Kidney (tissue), 14 donors: ENCODE data around the gene NFKBIE. TPM values are rescaled to one million over a fixed set of nuclear protein-coding genes. Genes with fewer than 3 reads are reported as not detected.

ENCODE experiments used
- DNase-seq, 5 donors: peaks; one replicate each; pipeline ENCODE4 v3.0.0-alpha.2; 2013 to 2020
- FAIRE-seq: peaks from 2 replicates; lab custom pipeline; 2012; peaks lifted over from hg19 to GRCh38; lab: Jason Lieb, UNC
- H3K27ac ChIP-seq, 2 donors: one replicate each; pipeline ENCODE4 v1.7.0; 2013; ENCODE audit warnings: low read depth in 2 of 2, low read length in 2 of 2, inconsistent platforms in 1 of 2
- H3K27me3 ChIP-seq: one replicate; pipeline ENCODE4 v1.7.1; 2013; ENCODE audit warnings: low read length, inconsistent platforms; ENCODE audit not compliant: control insufficient read depth, insufficient read depth
- H3K36me3 ChIP-seq, 3 donors: one replicate each; pipeline versions ENCODE4 v1.7.0 to v1.7.1; 2013; ENCODE audit warnings: low read length in 3 of 3, control low read depth in 1 of 3, inconsistent platforms in 1 of 3; ENCODE audit not compliant: insufficient read depth in 3 of 3, control insufficient read depth in 2 of 3
- H3K4me1 ChIP-seq, 3 donors: one replicate each; pipeline versions ENCODE4 v1.7.0 to v1.7.1; 2013; ENCODE audit warnings: low read length in 3 of 3, inconsistent platforms in 1 of 3, low read depth in 1 of 3; ENCODE audit not compliant: control insufficient read depth in 2 of 3, insufficient read depth in 2 of 3
- H3K4me3 ChIP-seq, 3 donors: one replicate each; pipeline versions ENCODE4 v1.7.0 to v1.8.1; 2013; ENCODE audit warnings: low read length in 3 of 3, control low read depth in 1 of 3, inconsistent platforms in 1 of 3
- H3K9ac ChIP-seq, 3 donors: one replicate each; pipeline versions ENCODE4 v1.7.0 to v1.7.1; 2013; ENCODE audit warnings: low read length in 3 of 3, control low read depth in 1 of 3, inconsistent platforms in 1 of 3
- H3K9me3 ChIP-seq, 3 donors: one replicate each; pipeline versions ENCODE4 v1.7.0 to v1.7.1; 2013; ENCODE audit warnings: low read length in 3 of 3, control low read depth in 1 of 3, inconsistent platforms in 1 of 3; ENCODE audit not compliant: control insufficient read depth in 2 of 3, insufficient read depth in 1 of 3
- CTCF ChIP-seq: IDR thresholded peaks from 3 replicates; pipeline ENCODE4 v1.5.1; 2012; ENCODE audit warnings: mild to moderate bottlenecking, moderate library complexity, borderline replicate concordance; ENCODE audit not compliant: insufficient read depth; ENCODE audit errors: extremely low read depth
- intact Hi-C: fragments of 100-400 bp; cut with DNase I; formaldehyde crosslinking; loops from one replicate; pipeline ENCODE4 v1.11.1; 2022
- polyA plus RNA-seq: library from polyadenylated mRNA; stranded (reverse); fragments of 350-450 nt; fragmentation: Illumina TruSeq; extraction: RNeasy Lipid Tissue Mini Kit (QIAGEN cat#74804); gene quantifications from one replicate; pipeline ENCODE4 v1.2.3, GENCODE V29; 2014; ENCODE audit warnings: low read depth, low replicate concordance; ENCODE audit not compliant: insufficient read depth
- total RNA-seq: library from RNA; stranded (reverse); fragmentation: NEBNext Ultra II Directional; extraction: Animal tissue kit (Norgen Biotek cat#: 25700); gene quantifications from one replicate; pipeline ENCODE4 v1.2.1, GENCODE V29; 2021
- donor health status: control.
- donor health status: control.
- donor health status: control.
- donor health status: control.
- donor health status: control.
- donor health status: DM: yes; HTN: yes; CAD: no.
- donor health status: Normal renal cell carcinoma (clear cell type).

The NFKBIE gene
- total and polyA plus RNA-seq, 2 donors from 2014 or later, result 12.6 to 19.0 TPM

GRCh38 chr6:44216677-44217331 lies 48.5 kb downstream of the NFKBIE start, which contains the start of gene MYMX:
TSS of gene MYMX (plus strand) at chr6:44216926. CDS start at chr6:44217472, 546 bp downstream.
- no peaks in the 10 kb centered on the region for H3K27me3 ChIP-seq
- intact Hi-C loops, result no loop called here
- no peaks in the 10 kb centered on the region for H3K9me3 ChIP-seq
- H3K9ac ChIP-seq, result peak within 1 kb of the TSS in 1 of 3 donors; percentile 35
- peaks cover 0 to 21% (median 4%) of the 10 kb centered on the region in 3 donors for H3K4me1 ChIP-seq
- DNase-seq (peak in 2 of 5 donors; percentile 60 to 69), FAIRE-seq (no peak)
- H3K4me3 ChIP-seq, result no peak within 1 kb of the TSS
- peak within 1 kb of the TSS; percentile 47 to 77 for H3K27ac ChIP-seq
- H3K36me3 ChIP-seq, result no peaks in the 10 kb centered on the region
- no peak for TF ChIP-seq CTCF

GRCh38 chr6:44214307-44214706 lies 51.0 kb downstream of the NFKBIE start:
- H3K9ac ChIP-seq, result no peak overlapping the region
- FAIRE-seq (no peak), DNase-seq (no peak)
- no peaks in the 10 kb centered on the region for H3K9me3 ChIP-seq
- no peaks in the 10 kb centered on the region for H3K36me3 ChIP-seq
- no peaks in the 10 kb centered on the region for H3K27me3 ChIP-seq
- intact Hi-C loops, result no loop called here
- peaks cover 0 to 14% (median 4%) of the 10 kb centered on the region in 3 donors for H3K4me1 ChIP-seq
- H3K27ac ChIP-seq, result no peak overlapping the region
- TF ChIP-seq CTCF, result no peak
- no peak overlapping the region for H3K4me3 ChIP-seq

- FAIRE-seq (no peak), DNase-seq (no peak)
- no peaks in the 10 kb centered on the region for H3K27me3 ChIP-seq
- H3K9me3 ChIP-seq, result no peaks in the 10 kb centered on the region
- no peak overlapping the region for H3K9ac ChIP-seq
- H3K4me1 ChIP-seq, result no peaks in the 10 kb centered on the region
- TF ChIP-seq CTCF, result no peak
- no peak overlapping the region for H3K27ac ChIP-seq
- no peaks in the 10 kb centered on the region for H3K36me3 ChIP-seq
- H3K4me3 ChIP-seq, result no peak overlapping the region
- intact Hi-C loops, result no loop called here
Observed at GRCh38 chr6:44211284-44211683, 54.1 kb downstream of the NFKBIE start.

Other genes starting within 250 kb of the NFKBIE start
- 27.9 TPM for gene MRPL14, start 138.1 kb downstream of the NFKBIE start, total RNA-seq
- gene MRPL14, start 138.1 kb downstream of the NFKBIE start, polyA plus RNA-seq, result 71.5 TPM
- 27.3 TPM for gene TMEM63B, start 138.0 kb downstream of the NFKBIE start, total RNA-seq
- 18.2 TPM for gene TMEM63B, start 138.0 kb downstream of the NFKBIE start, polyA plus RNA-seq
- 2.3 TPM for gene CAPN11, start 106.7 kb downstream of the NFKBIE start, total RNA-seq
- 0.39 TPM for gene CAPN11, start 106.7 kb downstream of the NFKBIE start, polyA plus RNA-seq
- 1.1 TPM for gene MYMX, start 48.6 kb downstream of the NFKBIE start, total RNA-seq
- 2.2 TPM for gene MYMX, start 48.6 kb downstream of the NFKBIE start, polyA plus RNA-seq
- 74.6 TPM for gene SLC29A1, start 42.0 kb downstream of the NFKBIE start, total RNA-seq
- gene SLC29A1, start 42.0 kb downstream of the NFKBIE start, polyA plus RNA-seq, result 50.1 TPM
- 551 TPM for gene HSP90AB1, start 18.4 kb downstream of the NFKBIE start, total RNA-seq
- 499 TPM for gene HSP90AB1, start 18.4 kb downstream of the NFKBIE start, polyA plus RNA-seq
- 45.1 TPM for gene SLC35B2, start 8.0 kb downstream of the NFKBIE start, total RNA-seq
- 49.5 TPM for gene SLC35B2, start 8.0 kb downstream of the NFKBIE start, polyA plus RNA-seq
- gene TMEM151B, start 4.9 kb upstream of the NFKBIE start, total RNA-seq, result not detected
- gene TMEM151B, start 4.9 kb upstream of the NFKBIE start, polyA plus RNA-seq, result not detected
- 12.6 TPM for gene AARS2, start 47.8 kb upstream of the NFKBIE start, total RNA-seq
- 5.4 TPM for gene AARS2, start 47.8 kb upstream of the NFKBIE start, polyA plus RNA-seq
- not detected for gene SPATS1, start 77.1 kb upstream of the NFKBIE start, total RNA-seq
- not detected for gene SPATS1, start 77.1 kb upstream of the NFKBIE start, polyA plus RNA-seq
- 17.6 TPM for gene CDC5L, start 122.2 kb upstream of the NFKBIE start, total RNA-seq
- 7.6 TPM for gene CDC5L, start 122.2 kb upstream of the NFKBIE start, polyA plus RNA-seq